Fibroblast of lung (primary cell): Measurements from ENCODE around the gene ICAM2. TPM values are rescaled to one million over a fixed set of nuclear protein-coding genes. Genes with fewer than 3 reads are reported as not detected.
A peak's percentile ranks its signal among the peaks of the same experiment; 100 is the strongest.

Experiments used
- DNase-seq, 2 donors: peaks; one replicate each; pipeline versions ENCODE4 v3.0.0 to v3.0.0-alpha.2; 2010; ENCODE audit warnings: low read depth in 2 of 2
- H2AFZ ChIP-seq: 2 replicates; pipeline ENCODE4 v1.5.1; 2012; ENCODE audit warnings: low read length, control low read depth, inconsistent platforms
- H3K27ac ChIP-seq: 2 replicates; pipeline ENCODE4 v1.5.1; 2011; ENCODE audit warnings: low read length, control low read depth; ENCODE audit not compliant: insufficient read depth
- H3K27me3 ChIP-seq: 2 replicates; pipeline ENCODE4 v1.5.1; 2011; ENCODE audit warnings: mild to moderate bottlenecking, low read length; ENCODE audit not compliant: control insufficient read depth, insufficient read depth
- H3K36me3 ChIP-seq: 2 replicates; pipeline ENCODE4 v1.5.1; 2011; ENCODE audit warnings: low read length; ENCODE audit not compliant: control insufficient read depth, insufficient read depth
- H3K4me1 ChIP-seq: 2 replicates; pipeline ENCODE4 v1.5.1; 2011; ENCODE audit warnings: low read length; ENCODE audit not compliant: control insufficient read depth, insufficient read depth; ENCODE audit errors: extremely low read depth
- H3K4me2 ChIP-seq: 2 replicates; pipeline ENCODE4 v1.5.1; 2011; ENCODE audit warnings: low read length, control low read depth; ENCODE audit not compliant: insufficient read depth; ENCODE audit errors: extremely low read depth
- H3K4me3 ChIP-seq, 4 experiments: fragments of 200-600 bp in 1 of 4; sonication (generic) in 1 of 4; replicated peaks in 1 of 4; 2 replicates each; pipeline ENCODE4 v1.5.1; 2011 to 2016; ENCODE audit warnings: low read length in 4 of 4, low read depth in 3 of 4, mild to moderate bottlenecking in 3 of 4, control low read depth in 2 of 4, inconsistent platforms in 1 of 4, mixed read lengths in 1 of 4; ENCODE audit not compliant: insufficient read depth in 1 of 4; ENCODE audit errors: control extremely low read depth in 1 of 4
- H3K79me2 ChIP-seq: 2 replicates; pipeline ENCODE4 v1.5.1; 2012; ENCODE audit warnings: mild to moderate bottlenecking, low read length, inconsistent platforms; ENCODE audit not compliant: control insufficient read depth, insufficient read depth
- H3K9ac ChIP-seq: 2 replicates; pipeline ENCODE4 v1.5.1; 2011; ENCODE audit warnings: mild to moderate bottlenecking, low read length, control low read depth; ENCODE audit not compliant: insufficient read depth
- H3K9me3 ChIP-seq: 2 replicates; pipeline ENCODE4 v1.5.1; 2012; ENCODE audit warnings: low read depth, low read length; ENCODE audit not compliant: control insufficient read depth, insufficient read depth
- H4K20me1 ChIP-seq: 2 replicates; pipeline ENCODE4 v1.5.1; 2011; ENCODE audit warnings: low read length; ENCODE audit not compliant: control insufficient read depth, insufficient read depth; ENCODE audit errors: extremely low read depth
- EZH2 ChIP-seq: IDR thresholded peaks from 2 replicates; pipeline ENCODE4 v1.5.1; 2012; ENCODE audit warnings: low read length, control low read depth, mild to moderate bottlenecking; ENCODE audit errors: missing control alignments
- polyA plus RNA-seq, 2 donors: library from polyadenylated mRNA; depleted of rRNA in 1 of 2; stranded (reverse) in 1 of 2; unstranded in 1 of 2; fragments of >200 nt; gene quantifications; 2 replicates each; pipeline ENCODE4 v1.2.1, GENCODE V29; 2011 to 2012; ENCODE audit warnings: missing spikeins in 1 of 2
- total RNA-seq: library from RNA; depleted of rRNA; stranded (reverse); fragments of >200 nt; gene quantifications from 2 replicates; pipeline ENCODE4 v1.2.1, GENCODE V29; 2014
- TF ChIP-seq, protein P1 (sequence below), 2 donors: IDR thresholded peaks in 1 of 2; conservative IDR thresholded peaks in 1 of 2; 1 replicate in 1 of 2; 2 replicates in 1 of 2; pipeline ENCODE4 v1.5.1; 2011 to 2012; ENCODE audit warnings: low read length in 2 of 2, control low read depth in 1 of 2, inconsistent platforms in 1 of 2, low read depth in 1 of 2, mild to moderate bottlenecking in 1 of 2

ICAM2 gene
- total and polyA plus RNA-seq, 2 donors (not counting 1 experiment from before 2014, with no cell fraction given): 1.1 to 3.5 TPM

GRCh38 chr17:64017381-64017980 lies 3.0 kb downstream of the ICAM2 start:
- no peak overlapping the region for H3K9ac ChIP-seq
- no peaks in the 10 kb centered on the region for H3K9me3 ChIP-seq
- no peaks in the 10 kb centered on the region for H4K20me1 ChIP-seq
- no peak for DNase-seq
- no peak for TF ChIP-seq EZH2
- TF ChIP-seq, protein P1, sequence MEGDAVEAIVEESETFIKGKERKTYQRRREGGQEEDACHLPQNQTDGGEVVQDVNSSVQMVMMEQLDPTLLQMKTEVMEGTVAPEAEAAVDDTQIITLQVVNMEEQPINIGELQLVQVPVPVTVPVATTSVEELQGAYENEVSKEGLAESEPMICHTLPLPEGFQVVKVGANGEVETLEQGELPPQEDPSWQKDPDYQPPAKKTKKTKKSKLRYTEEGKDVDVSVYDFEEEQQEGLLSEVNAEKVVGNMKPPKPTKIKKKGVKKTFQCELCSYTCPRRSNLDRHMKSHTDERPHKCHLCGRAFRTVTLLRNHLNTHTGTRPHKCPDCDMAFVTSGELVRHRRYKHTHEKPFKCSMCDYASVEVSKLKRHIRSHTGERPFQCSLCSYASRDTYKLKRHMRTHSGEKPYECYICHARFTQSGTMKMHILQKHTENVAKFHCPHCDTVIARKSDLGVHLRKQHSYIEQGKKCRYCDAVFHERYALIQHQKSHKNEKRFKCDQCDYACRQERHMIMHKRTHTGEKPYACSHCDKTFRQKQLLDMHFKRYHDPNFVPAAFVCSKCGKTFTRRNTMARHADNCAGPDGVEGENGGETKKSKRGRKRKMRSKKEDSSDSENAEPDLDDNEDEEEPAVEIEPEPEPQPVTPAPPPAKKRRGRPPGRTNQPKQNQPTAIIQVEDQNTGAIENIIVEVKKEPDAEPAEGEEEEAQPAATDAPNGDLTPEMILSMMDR (conservative IDR thresholded peaks at IDR 0.05 in 1 of 2, IDR thresholded peaks at IDR 0.05 in 1 of 2; ENCODE audit: low read depth in 1 of 2, low read length in 2 of 2): peak in 1 of 2 donors; percentile 38
- no peaks in the 10 kb centered on the region for H3K79me2 ChIP-seq
- H3K4me3 ChIP-seq: no peak overlapping the region
- no peak overlapping the region for H3K4me2 ChIP-seq
- no peak overlapping the region for H2AFZ ChIP-seq
- H3K27ac ChIP-seq: no peak overlapping the region
- H3K36me3 ChIP-seq: no peaks in the 10 kb centered on the region
- H3K27me3 ChIP-seq: no peaks in the 10 kb centered on the region
- H3K4me1 ChIP-seq: no peaks in the 10 kb centered on the region

- Histone ChIP-seq H3K36me3 (no peaks in the 10 kb centered on the region), H3K4me1 (no peaks in the 10 kb centered on the region), H4K20me1 (no peaks in the 10 kb centered on the region), H3K9ac (no peak overlapping the region), H3K9me3 (no peaks in the 10 kb centered on the region), H3K79me2 (no peaks in the 10 kb centered on the region), H3K4me3 (no peak overlapping the region), H2AFZ (no peak overlapping the region), H3K27ac (no peak overlapping the region), H3K4me2 (no peak overlapping the region), H3K27me3 (no peaks in the 10 kb centered on the region)
- no peak for TF ChIP-seq EZH2
- TF ChIP-seq, protein P1 (conservative IDR thresholded peaks at IDR 0.05 in 1 of 2, IDR thresholded peaks at IDR 0.05 in 1 of 2; ENCODE audit: low read depth in 1 of 2, low read length in 2 of 2): no peak
- no peak for DNase-seq
Observed at GRCh38 chr17:64016974-64017373, 3.5 kb downstream of the ICAM2 start.

DNA sequence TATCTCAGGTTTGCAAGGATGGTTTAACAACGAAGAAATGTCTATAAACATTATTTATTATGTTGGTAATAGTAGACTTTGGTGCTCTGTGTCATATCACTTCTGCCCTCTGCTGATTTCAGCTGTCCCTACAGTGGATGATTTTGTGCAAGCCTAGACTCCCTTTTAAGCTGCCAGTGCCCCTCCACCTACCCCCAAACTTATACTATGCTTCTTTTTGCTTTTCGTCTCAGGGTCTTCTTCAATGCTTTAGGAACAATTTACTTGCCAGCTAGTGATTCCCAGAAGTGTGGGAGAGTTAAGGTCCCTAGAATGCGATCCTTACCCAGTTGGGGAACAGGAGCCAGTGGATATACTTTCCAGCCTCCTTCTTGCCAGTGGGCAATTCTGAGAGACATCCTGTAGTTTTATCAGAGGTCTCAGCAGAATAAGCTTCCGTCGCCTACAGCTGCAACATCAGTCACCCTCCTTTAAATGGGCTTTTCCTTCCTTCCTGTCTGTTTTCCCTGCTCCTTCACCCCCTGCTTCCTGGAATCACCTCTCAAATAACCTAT lies 4.1 kb downstream of the ICAM2 start:
- H3K4me1 ChIP-seq: no peaks in the 10 kb centered on the region
- TF ChIP-seq, protein P1 (conservative IDR thresholded peaks at IDR 0.05 in 1 of 2, IDR thresholded peaks at IDR 0.05 in 1 of 2; ENCODE audit: low read depth in 1 of 2, low read length in 2 of 2): peak; percentile 1 to 26
- no peak for TF ChIP-seq EZH2
- no peaks in the 10 kb centered on the region for H3K9me3 ChIP-seq
- H2AFZ ChIP-seq: no peak overlapping the region
- H3K36me3 ChIP-seq: no peaks in the 10 kb centered on the region
- no peak overlapping the region for H3K4me2 ChIP-seq
- H3K27me3 ChIP-seq: no peaks in the 10 kb centered on the region
- no peak overlapping the region for H3K9ac ChIP-seq
- no peak overlapping the region for H3K27ac ChIP-seq
- no peak for DNase-seq
- H4K20me1 ChIP-seq: no peaks in the 10 kb centered on the region
- no peaks in the 10 kb centered on the region for H3K79me2 ChIP-seq
- no peak overlapping the region for H3K4me3 ChIP-seq
